K562 (cell line): ENCODE data around the gene SORCS1. TPM values are rescaled to one million over a fixed set of nuclear protein-coding genes. Genes with fewer than 3 reads are reported as not detected.
A peak's percentile ranks its signal among the peaks of the same experiment; 100 is the strongest.

Experiments used
- DACH1 ChIP-seq: fragments of 450-650 bp; IDR thresholded peaks from 2 replicates; pipeline ENCODE4 v1.6.1; 2018; ENCODE audit not compliant: partially characterized antibody
- ESRRA ChIP-seq: fragments of 450-650 bp; IDR thresholded peaks from 2 replicates; pipeline ENCODE4 v1.6.1; 2014; ENCODE audit warnings: low read depth, mild to moderate bottlenecking, moderate library complexity, borderline replicate concordance
- ETV1 ChIP-seq: fragments of 450-650 bp; conservative IDR thresholded peaks from 2 replicates; pipeline ENCODE4 v1.6.1; 2016; ENCODE audit warnings: missing genetic modification characterization, control low read depth, low read depth, missing compliant biosample characterization
- FOXA1 ChIP-seq: fragments of 450-650 bp; IDR thresholded peaks from 2 replicates; pipeline ENCODE4 v1.6.1; 2016; ENCODE audit warnings: mild to moderate bottlenecking, borderline replicate concordance
- FOXO4 ChIP-seq: fragments of 450-650 bp; formaldehyde crosslinking; IDR thresholded peaks from 2 replicates; pipeline ENCODE4 v1.4.0; 2020; ENCODE audit warnings: mild to moderate bottlenecking, moderate library complexity
- GMEB1 ChIP-seq: fragments of 250-450 bp; sonication (Bioruptor Pico); IDR thresholded peaks from 2 replicates; pipeline ENCODE4 v1.4.0; 2020; ENCODE audit warnings: mild to moderate bottlenecking
- JUN ChIP-seq, 2 experiments: sonication (generic) in 1 of 2; formaldehyde crosslinking in 1 of 2; IDR thresholded peaks; 2 replicates each; pipeline versions ENCODE4 v1.6.1 to v1.8.0; 2012 to 2022; ENCODE audit warnings: borderline replicate concordance in 2 of 2, mild to moderate bottlenecking in 2 of 2, improper control_type of control experiment in 1 of 2, low read depth in 1 of 2, low read length in 1 of 2, missing genetic modification reagents in 1 of 2
- MCM5 ChIP-seq: fragments of 450-650 bp; IDR thresholded peaks from 2 replicates; pipeline ENCODE4 v1.6.1; 2016; ENCODE audit warnings: low read depth
- NFE2L1 ChIP-seq: fragments of 450-650 bp; IDR thresholded peaks from 2 replicates; pipeline ENCODE4 v1.6.1; 2016; ENCODE audit warnings: missing genetic modification characterization, low read depth, mild to moderate bottlenecking, missing compliant biosample characterization, moderate library complexity, borderline replicate concordance
- NFIC ChIP-seq: fragments of 450-650 bp; IDR thresholded peaks from 2 replicates; pipeline ENCODE4 v1.6.1; 2017; ENCODE audit warnings: mild to moderate bottlenecking, inconsistent platforms
- NR2F6 ChIP-seq: fragments of 450-650 bp; formaldehyde crosslinking; IDR thresholded peaks from 2 replicates; pipeline ENCODE4 v1.4.0; 2020; ENCODE audit warnings: mild to moderate bottlenecking
- POLR2AphosphoS5 ChIP-seq: IDR thresholded peaks from 2 replicates; pipeline ENCODE4 v1.6.1; 2011; ENCODE audit warnings: mild to moderate bottlenecking, low read depth, low read length, moderate library complexity; ENCODE audit not compliant: control insufficient read depth, insufficient read depth
- RBM34 ChIP-seq: fragments of 200-400 bp; formaldehyde crosslinking; IDR thresholded peaks from 2 replicates; pipeline ENCODE4 v1.6.1; 2018; ENCODE audit warnings: low read length, borderline replicate concordance; ENCODE audit not compliant: insufficient read depth
- RFX1 ChIP-seq: fragments of 450-650 bp; IDR thresholded peaks from 2 replicates; pipeline ENCODE4 v1.6.1; 2016; ENCODE audit warnings: mild to moderate bottlenecking, moderate library complexity
- SP2 ChIP-seq: IDR thresholded peaks from 2 replicates; pipeline ENCODE4 v1.6.1; 2011; ENCODE audit warnings: mild to moderate bottlenecking, low read depth, low read length, moderate library complexity; ENCODE audit not compliant: poor library complexity, severe bottlenecking; ENCODE audit errors: extremely low read depth
- SRSF3 ChIP-seq: fragments of 200-400 bp; formaldehyde crosslinking; IDR thresholded peaks from 2 replicates; pipeline ENCODE4 v1.6.1; 2016; ENCODE audit warnings: mild to moderate bottlenecking, low read length, moderate library complexity; ENCODE audit not compliant: insufficient read depth
- U2AF1 ChIP-seq: fragments of 200-400 bp; formaldehyde crosslinking; optimal IDR thresholded peaks from 2 replicates; pipeline ENCODE3; 2017; ENCODE audit warnings: mild to moderate bottlenecking, low read depth, low read length, moderate library complexity
- YBX1 ChIP-seq: fragments of 450-650 bp; IDR thresholded peaks from 2 replicates; pipeline ENCODE4 v1.7.1; 2016; ENCODE audit warnings: mild to moderate bottlenecking
- ZC3H11A ChIP-seq: IDR thresholded peaks from 2 replicates; pipeline ENCODE4 v1.6.1; 2012; ENCODE audit warnings: low read depth, low read length, improper control_type of control experiment
- ZKSCAN3 ChIP-seq: fragments of 250-450 bp; sonication (Bioruptor Pico); IDR thresholded peaks from 2 replicates; pipeline ENCODE4 v1.4.0; 2020
- ZNF12 ChIP-seq: sonication (generic); formaldehyde crosslinking; IDR thresholded peaks from 2 replicates; pipeline ENCODE4 v1.4.0; 2020; ENCODE audit warnings: mild to moderate bottlenecking, missing genetic modification reagents
- ZNF143 ChIP-seq: sonication (generic); formaldehyde crosslinking; IDR thresholded peaks from 2 replicates; pipeline ENCODE4 v1.9.0; 2022; ENCODE audit warnings: mild to moderate bottlenecking, missing genetic modification reagents
- ZNF277 ChIP-seq: fragments of 250-450 bp; sonication (Bioruptor Pico); IDR thresholded peaks from 2 replicates; pipeline ENCODE4 v1.8.0; 2022; ENCODE audit warnings: inconsistent platforms, mild to moderate bottlenecking, moderate library complexity, borderline replicate concordance
- ZNF311 ChIP-seq: fragments of 250-450 bp; sonication (Bioruptor Pico); IDR thresholded peaks from 2 replicates; pipeline ENCODE4 v1.4.0; 2020; ENCODE audit warnings: mild to moderate bottlenecking, moderate library complexity
- ZNF316 ChIP-seq: fragments of 450-650 bp; IDR thresholded peaks from 2 replicates; pipeline ENCODE4 v1.6.1; 2016
- ZSCAN32 ChIP-seq: fragments of 450-650 bp; formaldehyde crosslinking; IDR thresholded peaks from 2 replicates; pipeline ENCODE4 v1.4.0; 2020; ENCODE audit warnings: mild to moderate bottlenecking, moderate library complexity
- polyA plus RNA-seq, 8 experiments: library from polyadenylated mRNA; depleted of rRNA in 4 of 8; stranded (reverse) in 5 of 8; unstranded in 3 of 8; fragments of >200 nt; fragmentation: Nextera tagmentation in 2 of 8; fragmentation: Illumina TruSeq in 1 of 8; extraction: Ambion mirVana in 2 of 8; extraction: Trizol in 1 of 8; gene quantifications; 2 replicates each; pipeline versions ENCODE4 v1.2.1 to v1.2.3, GENCODE V29; 2011 to 2014; ENCODE audit warnings: inconsistent platforms in 1 of 8, missing spikeins in 1 of 8
- total RNA-seq, 7 experiments: library from RNA; depleted of rRNA in 6 of 7; stranded (reverse); fragments of >200 nt in 6 of 7; fragmentation: Illumina TruSeq in 2 of 7; extraction: Trizol in 2 of 7; gene quantifications; 2 replicates each; pipeline versions ENCODE4 v1.2.1 to v1.2.3, GENCODE V29; 2011 to 2021; ENCODE audit warnings: low replicate concordance in 1 of 7

Gene SORCS1
- total and polyA plus RNA-seq, 9 of the 15 experiments (the other 6 are each of a cell fraction or from before 2014, with no cell fraction given), result 1.5 to 3.9 (median 2.7) TPM

GRCh38 chr10:107022600-107023354 is 141.7 kb downstream of the SORCS1 start (continued):
- TF ChIP-seq JUN (IDR thresholded peaks at IDR 0.05; ENCODE audit: borderline replicate concordance, low read depth, low read length) (peak; percentile 81), JUN (CRISPR knock-in tag; IDR thresholded peaks at IDR 0.05; ENCODE audit: borderline replicate concordance) (no peak), FOXA1 (no peak), ZNF311 (CRISPR knock-in tag) (no peak), ZNF143 (CRISPR knock-in tag) (no peak), ETV1 (no peak), SP2 (no peak), ZSCAN32 (CRISPR knock-in tag) (peak; percentile 68; the same call in 1 of the 2 replicates), SRSF3 (no peak), ZNF277 (CRISPR knock-in tag) (no peak), ESRRA (peak; percentile 37; the same call in 1 of the 2 replicates), ZKSCAN3 (CRISPR knock-in tag) (no peak), ZNF316 (peak; percentile 67), POLR2AphosphoS5 (peak; percentile 72), NFE2L1 (no peak), YBX1 (no peak), NR2F6 (no peak), NFIC (peak; percentile 47), RFX1 (peak; percentile 73), RBM34 (no peak), DACH1 (no peak), MCM5 (no peak), ZNF12 (CRISPR knock-in tag) (no peak), GMEB1 (CRISPR knock-in tag) (no peak), U2AF1 (no peak), FOXO4 (no peak), ZC3H11A (no peak)
